ENCODE results near the gene CIDEB. TPM values are rescaled to one million over a fixed set of nuclear protein-coding genes. Genes with fewer than 3 reads are reported as not detected.

CIDEB gene
- total and polyA plus RNA-seq, 9 of the 15 experiments (the other 6 are each of a cell fraction or from before 2014, with no cell fraction given), result 0.03 to 0.35 (median 0.09) TPM; not detected in 3

GRCh38 chr14:24349742-24350141 lies 42.0 kb upstream of the CIDEB start:
- peaks cover 0 to 6% of the 10 kb centered on the region in 2 experiments; a peak in 3 of 5 replicates for H3K4me1 ChIP-seq (replicated peaks in 1 of 2; ENCODE audit: control insufficient read depth in 2 of 2, insufficient read depth in 2 of 2, low read length in 2 of 2)
- intact Hi-C loops (cut with micrococcal nuclease) (no loop called here), in situ Hi-C loops (cut with MboI) (loop anchor here (25.0 kb wide), 1 partner anchor 338 kb away; no protein-coding TSS in a partner anchor)
- no peak overlapping the region for H3K4me2 ChIP-seq (ENCODE audit: insufficient read depth, low read length)
- FAIRE-seq (no peak), DNase-seq (ENCODE audit: extremely low read depth in 1 of 4, low spot score in 3 of 4) (no peak), ATAC-seq (no peak)
- no peak overlapping the region for H2AFZ ChIP-seq (ENCODE audit: low read depth, low read length)
- H3K9ac ChIP-seq (ENCODE audit: insufficient read depth in 1 of 2, low read depth in 2 of 2, low read length in 2 of 2), result no peak overlapping the region
- ChIA-PET CTCF (ENCODE audit: low intra/inter-chr PET ratio) (no interaction called here), POLR2A (no interaction called here)
- H3K27ac ChIP-seq (ENCODE audit: extremely low read depth, low read depth, low read length), result no peak overlapping the region
- no peak overlapping the region for H3K4me3 ChIP-seq
- 11% methylated on average over 5 of the region's 5 CpGs for WGBS (ENCODE audit: insufficient coverage, low coverage, missing lambda C conversion rate)
- no peaks in the 10 kb centered on the region for H3K79me2 ChIP-seq (ENCODE audit: control insufficient read depth, insufficient read depth, low read length)
- no TSS peak for BruUV-seq (replicated peaks)
- H4K20me1 ChIP-seq (replicated peaks; ENCODE audit: control insufficient read depth, insufficient read depth, low read length), result no peaks in the 10 kb centered on the region
- H3K36me3 ChIP-seq (ENCODE audit: control insufficient read depth, insufficient read depth, low read length), result no peaks in the 10 kb centered on the region
- no peaks in the 10 kb centered on the region; a peak in 1 of 5 replicates for H3K27me3 ChIP-seq (ENCODE audit: control insufficient read depth in 2 of 2, insufficient read depth in 2 of 2, low read length in 2 of 2)
- no peaks in the 10 kb centered on the region for H3K9me3 ChIP-seq (replicated peaks; ENCODE audit: control insufficient read depth, insufficient read depth, low read depth, low read length)
- H3K9me1 ChIP-seq (ENCODE audit: control insufficient read depth, insufficient read depth, low read length), result no peaks in the 10 kb centered on the region
- TF ChIP-seq FOXP4 (CRISPR knock-in tag; IDR thresholded peaks at IDR 0.05; ENCODE audit: borderline replicate concordance) (no peak), ZNF79 (CRISPR knock-in tag; IDR thresholded peaks at IDR 0.05; ENCODE audit: low read depth) (no peak), ZNF436 (CRISPR knock-in tag; IDR thresholded peaks at IDR 0.05) (no peak), ZNF140 (CRISPR knock-in tag; IDR thresholded peaks at IDR 0.05) (no peak), ZKSCAN8 (CRISPR knock-in tag; IDR thresholded peaks at IDR 0.05) (no peak), ETV6 (IDR thresholded peaks at IDR 0.05; ENCODE audit: borderline replicate concordance in 1 of 2, low read depth in 2 of 2, low read length in 1 of 2) (no peak), ETV6 (CRISPR knock-in tag; IDR thresholded peaks at IDR 0.05; ENCODE audit: borderline replicate concordance) (no peak), CBX1 (IDR thresholded peaks at IDR 0.05; ENCODE audit: low read depth) (no peak), BHLHE40 (IDR thresholded peaks at IDR 0.05; ENCODE audit: low read length) (no peak), CAMTA2 (CRISPR knock-in tag; conservative IDR thresholded peaks at IDR 0.05) (no peak), ZNF668 (CRISPR knock-in tag; IDR thresholded peaks at IDR 0.05) (no peak), EWSR1 (IDR thresholded peaks at IDR 0.05; ENCODE audit: borderline replicate concordance, low read depth, partially characterized antibody) (no peak), HOMEZ (CRISPR knock-in tag; IDR thresholded peaks at IDR 0.05) (no peak), MTA1 (IDR thresholded peaks at IDR 0.05; ENCODE audit: borderline replicate concordance) (no peak), TCFL5 (CRISPR knock-in tag; conservative IDR thresholded peaks at IDR 0.05) (no peak), AFF4 (CRISPR knock-in tag; IDR thresholded peaks at IDR 0.05) (no peak)

All from K562 (cell line).